ENCODE data around the gene RNF144B.
A peak's percentile ranks its signal among the peaks of the same experiment; 100 is the strongest.

The RNF144B gene

GRCh38 chr6:18387061-18387721 lies at the start of gene RNF144B:
Gene RNF144B, plus strand, starts transcription at chr6:18387350. Its CDS starts 12,185 bp downstream, at chr6:18399535.
- peak within 1 kb of the TSS; percentile 60 for H3K4me3 ChIP-seq (replicated peaks; ENCODE audit: low read depth, low read length)
- TF ChIP-seq CTCF (IDR thresholded peaks at IDR 0.05; ENCODE audit: insufficient read depth, low read length, poor library complexity, severe bottlenecking), result no peak
- no peaks in the 10 kb centered on the region for H3K36me3 ChIP-seq (ENCODE audit: control insufficient read depth, insufficient read depth, low read length)
- peak; percentile 70 for DNase-seq (ENCODE audit: extremely low read depth, insufficient read length)
- H3K27me3 ChIP-seq (replicated peaks; ENCODE audit: control insufficient read depth, insufficient read depth, low read length), result peaks cover 3% of the 10 kb centered on the region

GRCh38 chr6:18339599-18339998 lies 47.6 kb upstream of the RNF144B start:
- TF ChIP-seq CTCF (IDR thresholded peaks at IDR 0.05; ENCODE audit: insufficient read depth, low read length, poor library complexity, severe bottlenecking), result no peak
- Histone ChIP-seq H3K36me3 (ENCODE audit: control insufficient read depth, insufficient read depth, low read length) (no peaks in the 10 kb centered on the region), H3K27me3 (replicated peaks; ENCODE audit: control insufficient read depth, insufficient read depth, low read length) (no peaks in the 10 kb centered on the region), H3K4me3 (replicated peaks; ENCODE audit: low read depth, low read length) (no peak overlapping the region)
- DNase-seq (ENCODE audit: extremely low read depth, insufficient read length), result no peak

GRCh38 chr6:18340781-18341551 lies 46.2 kb upstream of the RNF144B start:
- Histone ChIP-seq H3K27me3 (replicated peaks; ENCODE audit: control insufficient read depth, insufficient read depth, low read length) (no peaks in the 10 kb centered on the region), H3K36me3 (ENCODE audit: control insufficient read depth, insufficient read depth, low read length) (no peaks in the 10 kb centered on the region), H3K4me3 (replicated peaks; ENCODE audit: low read depth, low read length) (no peak overlapping the region)
- no peak for DNase-seq (ENCODE audit: extremely low read depth, insufficient read length)
- no peak for TF ChIP-seq CTCF (IDR thresholded peaks at IDR 0.05; ENCODE audit: insufficient read depth, low read length, poor library complexity, severe bottlenecking)

- Histone ChIP-seq H3K27me3 (replicated peaks; ENCODE audit: control insufficient read depth, insufficient read depth, low read length) (no peaks in the 10 kb centered on the region), H3K36me3 (ENCODE audit: control insufficient read depth, insufficient read depth, low read length) (no peaks in the 10 kb centered on the region), H3K4me3 (replicated peaks; ENCODE audit: low read depth, low read length) (no peak overlapping the region)
- no peak for DNase-seq (ENCODE audit: extremely low read depth, insufficient read length)
- TF ChIP-seq CTCF (IDR thresholded peaks at IDR 0.05; ENCODE audit: insufficient read depth, low read length, poor library complexity, severe bottlenecking), result no peak
These were observed 44.9 kb upstream of the RNF144B start for GRCh38 chr6:18342223-18342622.

- TF ChIP-seq CTCF (IDR thresholded peaks at IDR 0.05; ENCODE audit: insufficient read depth, low read length, poor library complexity, severe bottlenecking), result no peak
These were observed 43.4 kb upstream of the RNF144B start for GRCh38 chr6:18343741-18344140.

More at GRCh38 chr6:18343741-18344140, 43.4 kb upstream of the RNF144B start:
- no peak overlapping the region for H3K4me3 ChIP-seq (replicated peaks; ENCODE audit: low read depth, low read length)
- no peaks in the 10 kb centered on the region for H3K36me3 ChIP-seq (ENCODE audit: control insufficient read depth, insufficient read depth, low read length)
- no peaks in the 10 kb centered on the region for H3K27me3 ChIP-seq (replicated peaks; ENCODE audit: control insufficient read depth, insufficient read depth, low read length)
- DNase-seq (ENCODE audit: extremely low read depth, insufficient read length), result no peak
